Activated T-cell treated with anti-CD3 and anti-CD28 coated beads, Interleukin-2, amount 50 U/mL, for 48 hours (primary cell): ENCODE results near the gene FAM83B.
"Not testable (repeated sequence)": the region's sequence is repeated elsewhere in the genome, so short reads cannot be mapped to it uniquely, and the experiment has no call there.

ENCODE experiments used
- DNase-seq, 2 experiments: peaks; one replicate each; pipeline ENCODE4 v3.0.0-alpha.2; 2020

Gene FAM83B

DNA sequence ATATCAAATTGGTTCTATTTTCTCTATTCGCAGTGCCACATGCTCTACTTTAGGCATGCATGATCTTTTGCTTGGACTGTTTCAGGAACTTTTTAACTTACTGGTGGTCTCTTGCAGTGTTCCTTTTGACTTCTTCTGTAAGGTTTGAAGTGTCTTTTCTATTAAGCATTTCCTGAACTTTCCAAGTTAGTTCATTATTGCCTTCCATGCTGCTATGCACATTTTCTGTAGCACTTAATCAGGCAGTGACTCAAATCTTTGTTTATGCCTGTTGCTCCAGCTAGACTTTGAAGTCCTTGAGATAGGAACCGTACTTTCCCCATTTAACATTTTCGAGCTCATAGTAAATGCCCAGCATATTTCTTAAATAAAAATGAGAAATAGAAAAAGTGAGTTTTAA is 52.2 kb downstream of the FAM83B start:
- DNase-seq = no peak

DNA sequence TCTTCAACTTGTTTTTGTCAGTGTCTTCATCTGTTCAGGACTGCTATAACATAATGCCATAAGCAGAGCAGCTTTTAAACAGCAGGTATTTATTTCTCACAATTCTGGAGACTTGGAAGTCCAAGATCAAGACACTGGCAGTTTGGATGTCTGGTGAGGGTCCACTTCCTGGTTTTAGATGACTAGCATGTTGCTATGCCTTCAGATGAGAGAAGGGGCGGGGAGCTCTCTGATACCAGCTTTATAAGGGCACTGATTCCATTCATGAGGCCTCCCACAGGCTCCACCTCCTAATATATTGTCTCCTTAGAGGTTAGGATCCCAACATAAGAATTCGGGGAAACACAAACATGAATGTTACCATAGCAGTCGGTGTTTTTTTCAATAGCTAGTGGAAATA is 52.9 kb downstream of the FAM83B start:
- no peak for DNase-seq

DNA sequence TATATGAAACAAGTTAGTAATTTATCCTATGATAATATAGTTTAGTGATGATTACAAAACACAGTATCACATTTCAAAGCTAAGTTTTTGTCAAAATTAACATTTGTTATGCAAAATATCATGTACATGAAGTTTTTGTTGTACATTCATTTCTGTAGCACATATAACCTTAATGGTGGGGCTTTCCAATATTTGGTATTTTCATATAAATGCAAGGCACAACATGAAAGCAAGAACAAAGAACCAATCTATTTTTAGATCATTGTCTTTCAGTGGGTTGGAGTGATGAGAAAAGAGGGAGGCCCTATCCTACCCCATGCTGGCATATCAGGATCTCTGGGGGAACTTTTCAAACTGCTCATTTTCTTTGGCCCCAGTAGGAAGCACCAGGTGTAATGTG is 53.4 kb downstream of the FAM83B start:
- DNase-seq = no peak

DNA sequence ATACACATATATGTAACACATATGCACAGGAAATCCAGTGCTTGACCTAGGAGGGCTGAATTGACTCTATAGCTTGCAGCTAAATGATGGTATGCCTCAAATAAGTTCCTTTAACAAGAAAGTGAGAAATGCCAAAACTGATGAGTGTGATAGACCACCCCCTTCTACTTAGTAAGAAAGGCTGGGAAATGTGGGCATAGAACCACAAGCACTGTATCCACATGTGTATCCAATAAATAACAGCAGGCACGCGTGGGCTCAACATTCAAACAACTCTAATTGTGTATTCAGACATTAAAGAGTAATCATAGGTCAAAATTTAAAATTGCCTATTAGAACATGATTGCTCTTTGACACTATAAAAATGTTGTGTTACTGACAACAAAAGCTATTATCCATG is 54.1 kb downstream of the FAM83B start:
- no peak for DNase-seq

DNA sequence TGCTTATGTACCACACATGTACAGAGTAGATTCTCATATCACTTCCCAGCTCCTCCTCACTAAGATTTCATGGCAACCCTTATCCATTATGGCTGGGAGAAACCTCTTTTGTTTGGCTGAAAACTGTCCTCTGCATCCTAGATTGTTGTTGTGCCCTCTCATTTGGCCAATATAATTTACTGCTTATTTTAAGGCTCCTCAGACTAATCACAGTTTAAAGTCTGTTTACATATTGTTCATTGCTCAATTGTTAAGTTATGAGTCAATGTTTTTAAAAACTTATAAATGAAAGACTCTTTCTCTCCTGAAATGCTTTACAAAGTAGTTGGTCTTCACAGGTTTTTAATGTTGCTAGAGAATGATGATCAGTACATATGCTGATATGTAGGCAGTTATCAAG is 57.3 kb downstream of the FAM83B start:
- DNase-seq = no peak

DNA sequence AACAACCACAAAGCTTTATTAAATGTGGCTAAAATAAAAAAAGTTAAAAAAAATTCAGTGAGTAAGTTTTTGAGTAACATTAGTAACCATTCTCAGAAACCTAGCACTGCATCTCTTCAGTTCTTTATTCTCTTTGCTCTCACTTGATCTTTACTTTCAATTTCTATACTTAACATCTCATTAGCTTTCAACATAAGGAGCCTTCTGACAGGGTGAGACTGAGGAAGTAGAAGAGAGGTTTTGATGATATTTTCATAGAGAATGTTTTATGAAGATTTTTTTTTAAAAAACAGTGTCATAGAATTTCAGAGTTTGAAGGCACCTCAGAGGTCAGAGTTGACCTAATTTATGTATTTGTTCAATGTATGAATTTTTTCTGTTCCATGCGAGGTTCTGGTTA is 60.8 kb downstream of the FAM83B start:
- no peak for DNase-seq

DNA sequence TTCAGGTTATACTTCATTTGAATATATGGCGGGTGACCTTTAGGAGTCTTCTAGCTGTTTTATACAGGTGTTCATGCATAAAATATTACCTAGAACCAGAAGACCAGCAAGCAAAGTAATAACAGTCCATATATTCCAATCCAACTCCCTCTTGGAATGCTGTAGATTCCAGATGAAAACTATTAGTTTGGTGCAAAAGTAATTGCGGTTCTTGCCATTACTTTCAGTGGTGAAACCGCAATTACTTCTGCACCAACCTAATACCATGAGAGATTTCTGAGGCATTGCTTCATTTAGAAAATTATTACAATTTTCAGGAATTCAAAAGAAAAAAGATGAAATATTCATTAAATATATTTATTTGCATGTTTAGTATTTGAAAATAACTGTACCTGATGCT is 62.6 kb downstream of the FAM83B start:
- no peak for DNase-seq

DNA sequence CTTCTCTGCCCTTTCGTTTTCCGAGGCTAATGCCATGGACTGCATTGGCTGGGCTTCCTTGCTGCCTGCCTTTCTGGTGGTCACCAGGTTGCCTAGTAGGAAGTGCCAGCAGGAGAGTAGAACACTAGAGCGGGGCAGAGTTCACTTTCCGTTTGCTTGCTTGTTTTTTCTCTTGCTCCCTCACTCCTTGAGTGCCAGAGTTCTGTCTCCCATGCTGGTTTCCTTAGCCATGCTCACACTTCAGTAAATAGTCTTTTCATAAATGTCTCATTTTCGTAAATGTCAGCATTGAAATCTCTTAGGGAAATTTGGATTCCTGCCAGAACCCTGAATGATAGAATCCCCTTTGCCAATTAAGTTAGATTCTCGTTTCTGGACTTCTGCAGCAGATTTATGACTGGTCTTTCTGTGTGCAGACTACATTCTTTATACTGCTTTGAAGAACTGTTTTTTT is 63.9 kb downstream of the FAM83B start:
- DNase-seq = no peak

DNA sequence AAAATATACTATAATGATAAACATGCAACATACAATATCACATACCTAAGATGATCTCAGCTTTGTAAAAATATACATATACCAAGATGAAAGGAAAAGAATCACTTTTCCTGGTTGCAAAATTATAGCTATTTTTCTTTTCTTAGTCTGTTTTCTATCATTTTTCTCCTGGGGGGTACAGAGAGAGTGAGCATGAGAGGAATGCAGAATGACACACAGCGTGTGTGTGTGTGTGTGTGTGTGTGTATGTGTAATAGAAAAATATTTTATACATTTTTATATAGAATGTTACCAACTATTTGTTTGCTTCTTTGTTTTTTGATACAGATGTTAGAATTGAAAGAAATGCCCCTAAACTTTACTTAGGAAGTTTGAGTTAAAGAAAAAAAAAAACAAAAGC is 64.3 kb downstream of the FAM83B start:
- DNase-seq = no peak

DNA sequence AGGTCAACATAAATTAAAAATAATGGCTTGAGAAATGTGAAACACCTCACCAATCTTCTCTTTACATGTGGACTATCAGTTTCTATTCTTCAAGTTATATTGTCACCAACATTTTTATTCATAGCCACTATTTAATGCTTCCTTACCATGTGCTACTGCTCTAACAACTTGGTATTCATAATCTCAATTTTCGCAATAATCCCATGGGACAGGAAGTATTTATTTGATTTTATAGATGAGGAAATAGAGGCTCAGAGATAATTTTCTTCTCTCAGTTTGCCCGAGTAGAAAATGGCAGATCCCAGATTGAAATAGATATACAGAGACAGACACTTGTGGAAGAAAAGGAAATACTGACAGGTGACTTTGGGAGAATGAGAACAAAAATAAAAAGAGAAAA is 66.6 kb downstream of the FAM83B start:
- no peak for DNase-seq

DNA sequence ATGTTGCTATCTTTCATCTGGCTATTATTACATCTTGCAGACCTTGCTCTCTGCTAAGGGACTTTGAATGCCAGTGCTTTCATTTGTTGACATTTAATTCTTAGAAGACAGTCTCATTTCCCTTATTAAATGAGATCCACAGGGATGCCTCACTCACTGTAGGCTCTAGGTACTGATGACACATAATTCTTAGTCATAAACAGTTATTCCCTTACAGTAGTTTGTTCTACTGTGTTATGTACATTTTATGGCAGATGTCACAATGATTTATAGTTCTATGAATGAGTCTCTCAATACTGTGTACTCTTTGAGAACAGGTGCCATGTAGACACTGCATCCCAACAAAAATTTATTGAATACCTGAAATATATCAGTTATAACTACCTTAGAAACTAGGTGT is 70.3 kb downstream of the FAM83B start:
- DNase-seq = no peak

DNA sequence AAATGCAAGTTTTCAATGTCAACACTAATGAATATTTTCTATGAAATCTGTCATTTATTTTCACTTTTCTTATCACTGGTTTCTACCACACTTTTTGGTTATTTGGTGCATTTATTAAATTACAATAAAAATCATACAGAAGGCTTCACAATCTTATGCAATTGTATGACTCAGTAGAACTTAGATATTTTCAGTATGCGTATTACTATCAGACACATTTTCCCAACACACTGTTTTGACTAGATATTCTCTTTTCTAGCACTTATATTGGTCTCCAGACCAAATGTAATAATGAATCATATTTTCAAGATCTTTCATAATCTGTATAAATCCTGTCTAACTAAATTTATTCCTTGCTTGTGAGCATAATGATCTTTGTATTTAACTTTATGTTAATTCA is 74.1 kb downstream of the FAM83B start:
- DNase-seq = no peak

DNA sequence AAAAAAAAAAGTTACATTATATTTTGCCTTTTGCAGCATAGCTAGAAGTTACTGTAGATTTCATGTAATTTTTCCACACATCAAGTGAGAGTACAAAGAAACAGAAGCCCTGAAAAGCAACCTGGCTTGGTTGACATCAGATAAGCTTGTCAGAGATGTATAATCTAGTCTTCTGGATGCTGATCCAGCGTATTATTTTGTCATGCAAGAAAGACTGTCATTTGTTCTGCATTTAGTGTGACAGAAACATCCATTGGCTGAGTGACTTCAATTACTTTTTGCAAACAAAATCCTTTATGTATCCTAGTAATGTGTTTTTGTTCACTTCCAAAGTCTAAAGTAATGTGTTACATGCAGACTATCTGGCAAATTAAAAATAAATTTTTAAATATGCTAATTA is 75.3 kb downstream of the FAM83B start:
- no peak for DNase-seq

DNA sequence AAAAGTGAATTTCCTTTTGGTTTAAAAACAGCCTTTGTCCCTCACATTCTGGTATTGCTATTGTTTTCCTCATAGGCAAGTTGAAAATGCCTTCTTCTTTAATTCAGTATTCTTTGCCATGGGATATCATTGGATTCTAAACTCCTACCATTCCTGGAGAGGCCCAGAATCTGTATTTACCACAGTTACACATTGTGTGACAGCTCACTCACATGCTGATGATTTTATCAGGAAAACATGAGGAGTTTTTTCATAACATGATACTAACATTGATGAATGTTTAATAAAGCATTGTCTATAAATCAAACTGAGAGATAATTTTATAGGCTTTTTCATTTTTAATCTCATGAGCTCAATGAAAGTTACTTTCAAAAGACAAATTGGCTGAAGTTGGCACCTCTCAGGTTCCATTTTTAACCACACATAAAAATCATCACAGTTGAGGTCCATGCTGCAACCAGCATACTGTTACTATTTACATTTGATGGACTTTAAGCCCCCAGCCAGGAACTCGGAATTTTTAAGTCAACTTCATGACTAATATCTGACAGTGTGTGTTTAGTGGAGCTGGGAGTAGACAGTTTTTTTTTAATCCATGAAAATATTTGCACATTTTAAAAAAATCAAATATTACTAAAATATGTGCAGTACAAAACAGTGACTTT is 82.8 kb downstream of the FAM83B start:
- DNase-seq = no peak

DNA sequence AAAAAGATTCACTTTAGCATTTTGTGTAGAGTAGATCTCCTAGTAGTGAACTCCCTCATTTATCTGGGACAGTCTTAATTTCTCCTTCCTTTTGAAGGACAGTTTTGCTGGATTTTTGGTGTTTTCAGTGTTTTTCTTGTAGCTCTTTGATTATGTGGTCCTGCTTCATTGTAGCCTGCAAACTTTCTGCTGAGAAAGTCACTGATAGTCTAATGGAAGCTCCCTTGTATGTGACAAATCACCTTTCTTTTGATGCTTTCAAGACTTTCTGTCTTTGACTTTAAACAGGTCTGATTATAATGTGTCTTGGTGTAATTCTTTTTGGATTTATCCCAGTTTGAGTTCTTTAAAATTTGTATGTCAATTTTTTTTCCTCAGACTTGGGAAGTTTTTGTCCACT is 86.1 kb downstream of the FAM83B start:
- DNase-seq = no peak

DNA sequence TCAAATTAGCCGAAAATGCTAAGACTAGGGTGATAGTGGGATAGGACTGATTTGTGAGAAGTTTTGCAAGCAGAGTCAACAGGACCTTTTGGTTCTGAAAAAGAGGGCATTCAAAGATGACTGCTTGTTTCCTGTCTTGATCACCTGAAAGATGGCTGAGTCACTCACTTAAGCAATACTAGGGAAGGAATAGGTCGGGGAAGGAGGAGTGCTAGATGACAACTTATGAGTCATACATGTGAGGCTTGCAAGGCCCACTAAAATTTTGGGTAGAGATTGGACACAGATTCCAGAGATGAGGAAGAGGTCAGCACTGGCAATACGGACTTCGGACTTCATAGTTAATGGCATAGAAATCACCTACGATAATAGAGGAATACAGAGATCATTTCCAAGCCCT is 89.2 kb downstream of the FAM83B start:
- DNase-seq = no peak

DNA sequence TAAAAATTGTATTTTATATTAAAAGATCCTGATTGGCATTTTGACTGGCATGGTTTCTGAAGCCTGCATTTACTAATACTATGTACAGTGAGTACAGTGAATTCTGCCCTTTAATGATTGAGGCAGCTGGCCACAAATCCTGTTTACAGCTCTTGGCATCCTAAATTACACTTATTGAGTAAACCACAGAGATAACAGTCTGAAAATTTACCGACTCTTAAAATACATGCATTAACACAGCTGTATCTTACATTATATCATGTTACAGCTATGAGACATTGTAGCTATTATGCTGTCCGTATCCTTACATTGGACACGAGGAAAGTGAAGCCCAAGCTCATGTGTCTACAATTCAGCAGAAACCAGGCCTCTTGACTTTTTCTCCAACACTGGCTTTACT is 90.8 kb downstream of the FAM83B start:
- DNase-seq = no peak

DNA sequence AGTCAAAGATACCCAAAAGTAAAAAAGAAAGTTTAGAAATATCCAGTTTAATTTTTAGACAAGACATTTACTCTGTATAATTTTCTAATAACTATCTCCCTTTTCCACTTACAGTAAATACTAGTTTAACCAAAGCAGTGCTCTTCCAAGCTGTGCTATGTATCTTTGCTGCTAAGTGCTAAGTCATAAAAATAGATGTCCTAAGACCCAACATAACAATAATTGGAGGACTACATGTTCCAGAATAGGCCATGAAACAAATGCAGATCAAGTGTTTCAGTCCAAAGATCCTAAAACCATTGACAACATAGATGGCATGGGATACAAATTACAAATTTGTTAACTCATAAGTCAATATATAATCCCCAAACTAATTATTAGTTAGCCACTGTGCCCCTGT is 111.1 kb downstream of the FAM83B start:
- DNase-seq = no peak

DNA sequence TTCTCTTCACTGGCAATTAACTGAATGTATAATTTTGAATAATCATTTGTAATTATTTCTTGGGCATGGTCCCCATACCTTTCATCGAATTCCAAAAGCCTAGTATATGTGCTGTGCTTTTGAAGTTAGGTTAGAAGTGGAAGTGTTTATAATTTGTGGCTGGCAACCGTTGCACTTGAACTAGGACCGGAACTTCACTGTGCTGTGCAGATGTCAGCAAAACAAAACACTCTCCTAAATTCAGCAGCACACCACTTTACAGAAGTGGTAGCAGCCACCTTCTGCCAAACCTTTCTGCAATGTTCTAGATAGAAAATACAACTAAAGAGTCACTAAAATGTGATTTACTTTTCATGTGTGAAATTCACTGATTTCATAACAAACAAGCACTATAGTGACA is 111.9 kb downstream of the FAM83B start:
- no peak for DNase-seq

DNA sequence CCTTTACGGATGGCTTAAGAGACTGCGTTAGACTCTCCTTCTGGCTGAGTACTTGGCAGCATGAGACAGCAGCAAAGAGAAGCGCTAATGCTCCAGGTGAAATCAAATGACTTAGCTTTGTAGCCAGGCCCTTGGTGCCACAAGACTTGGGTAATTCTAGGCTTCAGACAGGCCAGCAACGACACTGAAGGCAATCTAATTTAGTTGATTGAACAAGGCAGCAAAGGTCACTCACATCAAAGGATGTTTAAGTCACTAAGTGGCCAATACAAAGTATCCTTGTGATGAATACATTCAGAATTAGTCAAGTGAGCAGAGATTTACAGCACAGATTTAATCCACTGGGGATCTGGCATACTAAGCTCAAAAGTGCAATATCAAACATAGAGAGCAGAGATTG is 113.2 kb downstream of the FAM83B start:
- DNase-seq = no peak

DNA sequence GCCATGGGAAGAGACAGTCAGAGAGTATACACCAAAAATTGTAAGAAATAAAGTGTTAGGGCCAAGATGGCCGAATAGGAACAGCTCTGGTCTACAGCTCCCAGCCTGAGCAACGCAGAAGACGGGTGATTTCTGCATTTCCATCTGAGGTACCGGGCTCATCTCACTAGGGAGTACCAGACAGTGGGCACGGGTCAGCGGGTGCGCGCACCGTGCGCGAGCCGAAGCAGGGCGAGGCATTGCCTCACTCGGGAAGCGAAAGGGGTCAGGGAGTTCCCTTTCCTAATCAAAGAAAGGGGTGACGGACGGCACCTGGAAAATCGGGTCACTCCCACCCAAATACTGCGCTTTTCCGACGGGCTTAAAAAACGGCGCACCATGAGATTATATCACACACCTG is 114.8 kb downstream of the FAM83B start:
- DNase-seq = not testable (repeated sequence)

DNA sequence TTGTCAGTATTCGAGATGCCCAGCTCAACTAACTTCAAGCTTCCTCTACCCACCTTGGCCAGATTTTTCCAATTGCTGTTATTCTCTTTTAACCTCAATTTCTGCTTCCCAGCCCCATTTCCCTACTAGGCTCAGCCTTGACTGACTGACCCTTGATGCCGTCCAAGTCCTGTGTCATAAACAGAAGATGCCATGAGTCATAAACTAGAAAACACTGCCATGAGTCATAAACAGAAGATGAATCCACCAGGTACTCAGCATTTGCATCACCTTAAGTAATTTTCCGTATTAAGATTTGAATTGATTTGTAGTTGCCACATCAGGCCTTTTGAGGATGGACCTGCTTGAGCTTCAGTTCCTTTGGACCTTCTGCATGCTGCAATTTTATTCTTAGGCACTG is 123.8 kb downstream of the FAM83B start:
- DNase-seq = no peak

DNA sequence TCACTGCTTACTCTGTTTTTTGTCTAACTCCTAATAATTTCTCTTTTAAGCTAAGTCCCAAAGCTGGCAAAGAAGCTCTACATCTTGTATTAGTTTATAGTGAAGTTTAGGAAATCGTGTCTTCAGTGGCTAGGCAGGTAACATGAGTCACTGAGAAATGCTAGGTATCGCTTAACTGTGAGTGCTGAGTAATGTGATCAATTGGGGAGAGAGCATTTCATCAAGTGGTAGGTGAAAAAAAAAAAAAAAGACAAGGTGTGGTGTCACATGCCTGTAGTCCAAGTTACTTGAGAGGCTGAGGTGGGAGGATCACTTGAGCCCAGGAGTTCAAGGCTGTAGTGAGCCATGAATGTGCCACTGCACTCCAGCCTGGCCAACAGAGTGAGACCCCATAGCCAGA is 125.3 kb downstream of the FAM83B start:
- no peak for DNase-seq

DNA sequence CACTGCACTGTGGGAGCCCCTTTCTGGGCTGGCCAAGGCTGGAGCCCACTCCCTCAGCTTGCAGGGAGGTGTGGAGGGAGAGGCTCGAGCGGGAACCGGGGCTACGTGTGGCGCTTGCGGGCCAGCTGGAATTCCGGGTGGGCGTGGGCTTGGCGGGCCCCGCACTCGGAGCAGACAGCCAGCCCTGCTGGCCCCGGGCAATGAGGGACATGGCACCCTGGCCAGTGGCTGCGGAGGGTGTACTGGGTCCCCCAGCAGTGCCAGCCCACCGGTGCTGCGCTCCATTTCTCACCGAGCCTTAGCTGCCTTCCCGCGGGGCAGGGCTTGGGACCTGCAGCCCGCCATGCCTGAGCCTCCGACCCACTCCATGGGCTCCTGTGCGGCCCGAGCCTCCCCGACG is 132.6 kb downstream of the FAM83B start:
- not testable (repeated sequence) for DNase-seq

DNA sequence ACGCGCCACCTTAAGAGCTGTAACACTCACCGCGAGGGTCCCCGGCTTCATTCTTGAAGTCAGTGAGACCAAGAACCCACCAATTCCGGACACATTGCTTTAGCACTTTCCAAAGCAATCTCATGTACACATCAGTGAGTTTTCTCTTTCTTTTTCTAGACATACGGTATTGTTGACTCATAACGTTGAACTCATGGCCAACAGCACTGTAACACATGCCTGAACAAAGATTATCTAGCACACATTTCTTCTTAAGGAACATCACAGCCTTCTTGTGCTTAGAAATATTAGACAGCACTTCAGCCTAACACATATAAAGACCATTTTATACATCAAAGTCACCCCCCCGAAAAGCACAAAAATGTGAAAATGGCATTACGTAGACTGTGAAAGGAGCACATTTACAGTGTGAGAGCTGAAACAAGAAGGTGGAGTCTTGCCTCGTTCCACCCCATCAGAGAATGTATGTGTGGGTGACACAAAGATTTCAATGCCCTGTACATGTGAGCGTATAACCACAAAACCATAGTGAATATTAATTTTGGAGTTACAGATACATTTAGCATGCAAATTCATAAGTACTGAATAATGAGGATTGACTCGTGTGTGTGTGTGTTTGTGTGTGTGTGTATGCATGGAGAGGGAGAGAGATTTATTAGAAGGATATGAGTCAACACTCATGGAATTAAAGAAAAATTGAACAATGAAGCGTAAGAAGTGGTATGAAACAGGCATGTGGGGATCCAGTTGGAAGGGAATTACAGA is 134.1 kb downstream of the FAM83B start:
- DNase-seq = no peak
